MM.1S (cell line): ENCODE data around the gene GLCE.

ENCODE experiments used
- DNase-seq: peaks from one replicate; pipeline ENCODE4 v3.0.0-alpha.2; 2015
- H2AFZ ChIP-seq: fragments of 300-600 bp; sonication (generic); 2 replicates; pipeline ENCODE4 v1.6.0; 2016; ENCODE audit warnings: antibody characterized with exemption, low read length
- H3F3A ChIP-seq: fragments of 300-600 bp; sonication (generic); 2 replicates; pipeline ENCODE4 v1.6.1; 2016; ENCODE audit warnings: mild to moderate bottlenecking, antibody characterized with exemption, low read length, moderate library complexity, mixed read lengths; ENCODE audit not compliant: insufficient read depth
- H3K27ac ChIP-seq: fragments of 300-600 bp; sonication (generic); 2 replicates; pipeline ENCODE4 v1.5.1; 2016; ENCODE audit warnings: mild to moderate bottlenecking, low read length
- H3K27me3 ChIP-seq: fragments of 300-600 bp; sonication (generic); replicated peaks from 2 replicates; pipeline ENCODE4 v1.6.0; 2016; ENCODE audit warnings: low read length; ENCODE audit not compliant: insufficient read depth
- H3K36me3 ChIP-seq: fragments of 300-600 bp; sonication (generic); replicated peaks from 2 replicates; pipeline ENCODE4 v1.6.1; 2016; ENCODE audit warnings: mild to moderate bottlenecking, low read length, mixed read lengths; ENCODE audit not compliant: insufficient read depth
- H3K4me1 ChIP-seq: fragments of 300-600 bp; sonication (generic); 2 replicates; pipeline ENCODE4 v1.6.1; 2016; ENCODE audit warnings: low read length, mixed read lengths
- H3K4me2 ChIP-seq: fragments of 300-600 bp; sonication (generic); 2 replicates; pipeline ENCODE4 v1.6.0; 2016; ENCODE audit warnings: low read depth, low read length
- H3K4me3 ChIP-seq: fragments of 300-600 bp; sonication (generic); 2 replicates; pipeline ENCODE4 v1.5.1; 2016; ENCODE audit warnings: low read length, mixed read lengths
- H3K79me2 ChIP-seq: fragments of 300-600 bp; sonication (generic); 2 replicates; pipeline ENCODE4 v1.6.1; 2016; ENCODE audit warnings: mixed run types, low read length, mixed read lengths
- H3K9ac ChIP-seq: fragments of 300-600 bp; sonication (generic); 2 replicates; pipeline ENCODE4 v1.6.1; 2016; ENCODE audit warnings: low read length, mixed read lengths
- H3K9me2 ChIP-seq: fragments of 300-600 bp; sonication (generic); replicated peaks from 2 replicates; pipeline ENCODE4 v1.6.1; 2016; ENCODE audit warnings: mild to moderate bottlenecking, low read length, mixed read lengths; ENCODE audit not compliant: insufficient read depth
- H3K9me3 ChIP-seq: fragments of 300-600 bp; sonication (generic); replicated peaks from 2 replicates; pipeline ENCODE4 v1.6.1; 2016; ENCODE audit warnings: mild to moderate bottlenecking, low read length, mixed read lengths; ENCODE audit not compliant: insufficient read depth
- H4K20me1 ChIP-seq: fragments of 300-600 bp; sonication (generic); 2 replicates; pipeline ENCODE4 v1.6.1; 2016; ENCODE audit warnings: mild to moderate bottlenecking, low read length, moderate library complexity, mixed read lengths; ENCODE audit not compliant: insufficient read depth
- CTCF ChIP-seq: fragments of 300-600 bp; sonication (generic); IDR thresholded peaks from 2 replicates; pipeline ENCODE4 v1.5.1; 2016; ENCODE audit warnings: antibody characterized with exemption, low read length, mixed read lengths
- EZH2 ChIP-seq: fragments of 300-600 bp; sonication (generic); optimal IDR thresholded peaks from 2 replicates; pipeline ENCODE3; 2017; ENCODE audit warnings: low read depth, mild to moderate bottlenecking, antibody characterized with exemption, low read length, mixed read lengths
- EZH2phosphoT487 ChIP-seq: fragments of 300-600 bp; sonication (generic); IDR thresholded peaks from 2 replicates; pipeline ENCODE4 v1.6.1; 2018; ENCODE audit warnings: antibody characterized with exemption, low read length

Gene GLCE

GRCh38 chr15:69190091-69190490 is 29.7 kb downstream of the GLCE start:
- H3K4me2 ChIP-seq, result no peak overlapping the region
- H3K9me2 ChIP-seq, result no peaks in the 10 kb centered on the region

GRCh38 chr15:69190504-69190903 is 30.1 kb downstream of the GLCE start:
- no peaks in the 10 kb centered on the region for H3K79me2 ChIP-seq
- no peak for TF ChIP-seq EZH2
- TF ChIP-seq CTCF, result no peak
- TF ChIP-seq EZH2phosphoT487, result no peak

More at GRCh38 chr15:69190091-69190490, 29.7 kb downstream of the GLCE start:
- Histone ChIP-seq H3K4me3 (no peak overlapping the region), H3K9ac (no peak overlapping the region), H3K27me3 (no peaks in the 10 kb centered on the region), H3K27ac (no peak overlapping the region), H3K36me3 (no peaks in the 10 kb centered on the region), H3K79me2 (no peaks in the 10 kb centered on the region), H2AFZ (no peak overlapping the region), H3K4me1 (no peaks in the 10 kb centered on the region), H3K9me3 (no peaks in the 10 kb centered on the region), H4K20me1 (no peaks in the 10 kb centered on the region), H3F3A (no peaks in the 10 kb centered on the region)
- DNase-seq, result no peak
- no peak for TF ChIP-seq EZH2
- no peak for TF ChIP-seq CTCF
- TF ChIP-seq EZH2phosphoT487, result no peak

GRCh38 chr15:69194025-69194827 is 33.8 kb downstream of the GLCE start:
- no peaks in the 10 kb centered on the region for H3K4me1 ChIP-seq
- no peak overlapping the region for H3K9ac ChIP-seq
- no peaks in the 10 kb centered on the region for H3K79me2 ChIP-seq
- H3F3A ChIP-seq, result no peaks in the 10 kb centered on the region
- no peaks in the 10 kb centered on the region for H4K20me1 ChIP-seq
- no peak for DNase-seq
- H3K27me3 ChIP-seq, result no peaks in the 10 kb centered on the region
- no peak overlapping the region for H3K4me3 ChIP-seq
- H3K36me3 ChIP-seq, result no peaks in the 10 kb centered on the region
- no peaks in the 10 kb centered on the region for H3K9me2 ChIP-seq
- H2AFZ ChIP-seq, result no peak overlapping the region
- H3K9me3 ChIP-seq, result no peaks in the 10 kb centered on the region
- no peak for TF ChIP-seq CTCF
- TF ChIP-seq EZH2, result no peak
- no peak for TF ChIP-seq EZH2phosphoT487
- H3K27ac ChIP-seq, result no peak overlapping the region
- H3K4me2 ChIP-seq, result no peak overlapping the region

More at GRCh38 chr15:69190504-69190903, 30.1 kb downstream of the GLCE start:
- H3K27me3 ChIP-seq, result no peaks in the 10 kb centered on the region
- no peaks in the 10 kb centered on the region for H3K4me1 ChIP-seq
- H3K9me2 ChIP-seq, result no peaks in the 10 kb centered on the region
- H3F3A ChIP-seq, result no peaks in the 10 kb centered on the region
- H2AFZ ChIP-seq, result no peak overlapping the region
- no peak overlapping the region for H3K4me2 ChIP-seq
- no peak for DNase-seq
- H3K27ac ChIP-seq, result no peak overlapping the region
- H3K9ac ChIP-seq, result no peak overlapping the region
- H3K36me3 ChIP-seq, result no peaks in the 10 kb centered on the region
- no peaks in the 10 kb centered on the region for H3K9me3 ChIP-seq
- no peak overlapping the region for H3K4me3 ChIP-seq
- H4K20me1 ChIP-seq, result no peaks in the 10 kb centered on the region
